GM21619 (cell line): ENCODE data around the gene OR10A3.
"Not testable (repeated sequence)": the region's sequence is repeated elsewhere in the genome, so short reads cannot be mapped to it uniquely, and the experiment has no call there.

ENCODE experiments used
- ATAC-seq: cut with Tn5 transposase; IDR thresholded peaks from one replicate; pipeline ENCODE4 v1.9.1; 2021; ENCODE audit not compliant: unreplicated experiment

OR10A3 gene

GRCh38 chr11:7941608-7942007, at the start of gene OR10A3:
Gene OR10A3, minus strand, starts transcription at chr11:7941708. Its CDS starts 2,188 bp downstream, at chr11:7939520.
- ATAC-seq = no peak

- not testable (repeated sequence) for ATAC-seq
Observed at GRCh38 chr11:7987560-7987883, 46.0 kb upstream of the OR10A3 start.

- ATAC-seq = peak; percentile 95
Observed at GRCh38 chr11:7986768-7987559, 45.5 kb upstream of the OR10A3 start, which contains the start of gene EIF3F. Gene EIF3F, plus strand, starts transcription at chr11:7987337. Its CDS starts 16 bp downstream, at chr11:7987353.

- no peak for ATAC-seq
Observed at GRCh38 chr11:7983832-7984590, 42.5 kb upstream of the OR10A3 start.

- ATAC-seq = peak; percentile 42
Observed at GRCh38 chr11:7982582-7983119, 41.1 kb upstream of the OR10A3 start.

GRCh38 chr11:7981619-7982157, 40.2 kb upstream of the OR10A3 start:
- no peak for ATAC-seq

GRCh38 chr11:7977232-7977917, 35.9 kb upstream of the OR10A3 start:
- ATAC-seq = no peak

DNA sequence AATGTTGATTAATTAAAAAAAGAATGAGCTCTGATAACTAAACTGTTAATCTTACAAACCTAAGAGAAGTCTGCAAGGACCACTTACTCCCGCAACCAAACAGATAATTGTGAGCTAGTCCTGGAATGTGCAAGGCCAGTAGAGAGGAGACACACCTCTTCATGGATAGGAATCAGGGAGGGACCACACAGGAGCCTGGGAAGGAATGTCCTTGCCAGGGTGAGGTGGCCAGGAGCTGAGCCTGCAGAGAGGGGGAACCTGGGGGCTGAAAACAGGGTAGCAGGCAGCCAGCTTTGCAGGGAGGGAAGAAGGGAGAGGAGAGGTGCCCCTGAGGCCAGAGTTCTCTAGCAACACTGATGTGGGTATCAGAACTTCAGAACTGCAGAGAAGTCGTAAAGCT, 33.2 kb upstream of the OR10A3 start:
- ATAC-seq = no peak

DNA sequence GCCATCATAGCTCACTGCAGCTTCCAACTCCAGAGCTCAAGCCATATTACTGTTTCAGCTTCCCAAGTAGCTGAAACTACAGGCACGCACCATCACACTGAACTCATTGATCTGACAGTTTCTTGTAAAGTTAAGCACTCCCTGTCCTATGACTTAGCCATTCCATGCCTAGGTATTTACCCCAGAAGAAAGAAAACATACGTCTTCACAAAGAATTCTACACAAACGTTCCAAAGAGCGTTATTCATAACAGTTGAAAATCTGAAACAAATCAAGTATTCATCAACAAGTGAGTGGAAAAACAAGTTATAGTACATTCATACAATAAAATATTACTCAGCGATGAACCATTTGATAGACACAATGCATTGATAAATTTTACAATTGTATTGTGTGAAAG, 31.5 kb upstream of the OR10A3 start:
- ATAC-seq = no peak

DNA sequence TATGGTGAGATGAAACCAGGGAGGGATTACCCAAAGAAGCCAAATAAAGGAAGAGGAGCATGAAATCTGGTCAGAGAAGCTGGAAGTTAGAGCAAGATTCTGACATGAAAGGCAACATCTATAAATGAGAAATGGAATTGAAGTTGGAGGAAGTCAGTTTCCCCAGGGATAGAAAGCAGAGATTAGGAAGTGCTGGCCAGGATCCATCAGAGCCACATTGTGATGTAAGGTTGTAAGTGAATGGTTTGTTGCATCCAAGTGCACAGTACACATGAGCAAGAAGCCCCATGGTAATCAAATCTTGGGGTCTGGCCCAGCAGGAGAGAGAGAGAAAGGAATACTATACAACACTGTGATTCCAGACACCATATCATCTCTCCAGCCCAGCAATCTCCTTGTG, 30.3 kb upstream of the OR10A3 start:
- ATAC-seq = no peak

DNA sequence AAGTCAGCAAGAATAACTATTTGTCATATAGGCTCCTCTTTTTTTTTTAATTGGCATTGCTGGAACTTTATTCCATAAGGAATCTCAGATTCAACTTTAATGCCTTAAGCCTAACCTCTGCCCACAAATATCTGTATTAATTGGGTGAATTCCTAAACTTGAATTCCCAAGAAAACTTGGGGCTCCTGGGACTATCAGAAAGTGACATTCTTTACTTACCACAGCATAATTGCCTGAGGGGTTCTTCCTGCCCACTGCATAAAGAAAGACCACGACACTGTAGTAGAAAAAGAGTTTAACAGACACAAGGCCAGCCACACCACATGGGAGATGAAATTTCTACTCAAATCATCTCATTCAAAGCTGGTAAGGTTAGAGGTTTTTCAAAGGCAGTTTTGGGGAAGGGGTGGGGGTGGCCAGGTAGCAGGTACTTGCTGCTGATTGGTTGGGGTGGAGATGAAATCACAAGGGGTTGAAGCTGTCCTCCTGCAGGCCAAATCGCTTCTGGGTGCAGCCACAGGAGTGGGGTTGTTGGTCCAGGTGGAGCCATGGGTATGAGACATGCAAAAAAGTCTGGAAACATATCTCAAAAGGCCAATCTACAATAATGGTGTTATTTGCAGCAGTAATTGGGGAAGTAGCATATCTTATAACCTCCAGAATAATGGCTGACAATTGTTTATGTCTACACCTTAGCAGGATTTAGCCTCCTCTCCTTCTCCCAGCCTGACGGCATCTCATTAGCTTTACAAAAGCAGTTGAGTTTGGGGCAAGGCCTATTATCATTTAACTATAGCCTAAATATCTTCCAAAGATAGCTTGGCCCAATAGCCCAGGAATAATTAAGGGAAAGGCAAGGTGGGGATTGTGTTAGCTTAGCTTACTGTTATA, 28.5 kb upstream of the OR10A3 start:
- no peak for ATAC-seq

DNA sequence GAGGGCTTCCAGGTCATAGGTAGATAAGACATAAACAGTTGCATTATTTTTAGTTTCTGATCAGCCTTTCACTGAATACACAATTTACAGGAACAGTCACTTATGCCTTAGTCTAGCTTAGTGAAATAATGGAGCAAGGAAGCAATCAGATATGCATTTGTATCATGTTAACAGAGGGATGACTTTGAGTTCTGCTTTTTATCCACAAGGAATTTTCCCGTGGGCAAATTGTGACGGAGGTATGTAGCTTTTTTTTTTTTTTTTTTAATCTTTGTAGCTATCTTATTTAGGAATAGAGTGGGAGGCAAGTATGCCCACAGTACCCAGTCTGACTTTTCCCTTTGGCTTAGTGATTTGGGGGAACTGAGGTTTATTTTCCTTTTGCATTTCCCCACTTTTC, 27.2 kb upstream of the OR10A3 start:
- ATAC-seq = no peak

DNA sequence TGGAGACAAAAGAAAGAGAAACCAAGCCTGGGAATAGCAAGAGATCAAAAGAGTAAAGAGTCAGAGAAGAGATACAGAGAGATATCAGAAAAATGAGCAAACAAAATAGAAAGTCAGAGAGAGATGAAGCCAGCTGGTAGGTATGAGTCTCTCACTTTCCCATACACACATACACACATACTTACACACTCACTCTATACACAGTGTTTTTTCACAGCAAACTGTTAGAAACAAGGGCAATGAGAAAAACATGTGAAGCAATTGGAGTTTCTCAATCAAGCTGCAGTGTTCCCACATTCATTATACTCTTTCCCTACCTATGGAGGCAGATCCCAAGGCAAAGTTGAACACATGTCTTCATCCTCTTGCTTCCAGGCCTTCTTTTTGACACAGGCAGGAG, 26.3 kb upstream of the OR10A3 start:
- ATAC-seq = no peak

GRCh38 chr11:7967097-7967496, 25.6 kb upstream of the OR10A3 start:
- ATAC-seq = no peak

GRCh38 chr11:7965386-7965785, 23.9 kb upstream of the OR10A3 start, which contains the start of gene NLRP10:
Gene NLRP10, minus strand, starts transcription at chr11:7965447. Its CDS starts 1,952 bp downstream, at chr11:7963495.
- ATAC-seq = no peak

DNA sequence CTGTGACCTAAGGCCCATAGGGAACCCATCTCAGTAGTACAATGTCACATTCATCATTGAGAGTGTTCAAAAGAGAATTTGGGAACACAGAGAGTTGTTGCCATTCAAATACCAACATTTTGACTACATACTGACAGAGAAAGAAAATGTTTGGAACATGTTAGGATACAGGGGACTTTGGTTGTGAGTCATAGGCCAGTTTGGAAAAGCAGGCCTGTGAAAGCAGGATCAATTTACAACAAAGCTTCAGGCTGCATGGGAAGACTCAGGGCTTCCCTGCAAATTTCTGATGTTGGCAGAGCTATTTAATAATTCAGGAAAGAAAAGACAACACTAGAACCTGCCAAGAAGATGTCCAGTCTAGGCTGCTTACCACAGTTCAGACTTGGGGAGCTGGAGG, 23.4 kb upstream of the OR10A3 start:
- no peak for ATAC-seq

DNA sequence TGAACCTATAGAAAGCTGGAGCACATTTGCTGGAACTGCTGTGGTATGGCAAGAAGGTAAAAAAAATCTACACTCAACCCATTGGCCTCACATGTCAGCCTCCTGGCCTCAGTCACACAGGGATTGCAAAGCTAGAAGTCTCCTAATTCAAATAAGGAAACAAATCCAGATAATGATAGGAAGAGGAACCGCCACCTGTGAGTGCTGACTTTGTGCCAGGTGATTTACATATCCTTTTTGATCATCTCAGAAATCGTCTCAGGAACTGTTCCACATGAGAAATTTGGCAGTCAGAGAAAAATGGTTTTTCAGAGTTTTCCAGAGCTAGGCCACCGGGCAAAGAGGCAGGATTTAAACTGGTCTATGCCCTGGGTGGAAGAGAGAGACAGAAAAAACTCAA, 22.8 kb upstream of the OR10A3 start:
- no peak for ATAC-seq

- ATAC-seq = no peak
Observed at GRCh38 chr11:7955191-7955590, 13.7 kb upstream of the OR10A3 start.

- ATAC-seq = no peak
Observed at GRCh38 chr11:7949934-7950333, 8.4 kb upstream of the OR10A3 start.

DNA sequence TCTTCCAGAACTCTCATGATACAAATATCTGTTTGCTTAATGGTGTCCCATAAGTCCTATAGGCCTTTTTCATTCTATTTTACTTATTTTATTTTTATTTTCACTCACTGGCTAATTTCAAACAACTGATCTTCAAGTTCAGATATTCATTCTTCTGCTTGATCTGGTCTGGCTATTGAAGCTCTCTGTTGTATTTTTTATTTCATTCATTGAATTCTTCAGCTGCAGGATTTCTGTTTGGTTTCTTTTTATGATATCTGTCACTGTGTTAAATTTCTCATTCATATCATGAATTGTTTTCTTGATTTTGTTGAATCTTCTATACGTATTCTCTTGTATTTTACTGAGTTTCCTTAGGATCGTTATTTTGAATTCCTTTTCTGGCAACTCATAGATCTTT, 2.6 kb upstream of the OR10A3 start:
- no peak for ATAC-seq
